IMR-90 (cell line): ENCODE measurements around the gene RBMY1A1. TPM values are rescaled to one million over a fixed set of nuclear protein-coding genes. Genes with fewer than 3 reads are reported as not detected.
"Not testable (repeated sequence)": the region's sequence is repeated elsewhere in the genome, so short reads cannot be mapped to it uniquely, and the experiment has no call there.

Source experiments
- ATAC-seq: fragments of 200-7000 bp; cut with Tn5 transposase; 2 replicates; pipeline ENCODE4 v1.9.1; 2020; ENCODE audit warnings: low read depth, mild to moderate bottlenecking, moderate library complexity
- BruUV-seq: library from RNA; stranded (reverse); fragments of 400-500 nt; replicated peaks from 2 replicates; lab custom pipeline; 2021; lab: Mats Ljungman, UMichigan
- CTCF ChIA-PET: fragments of 300-600 bp; formaldehyde crosslinking; extraction: SDS; loops from one replicate; lab custom pipeline; 2021; ENCODE audit warnings: antibody characterized with exemption; lab: Yijun Ruan, JAX
- POLR2A ChIA-PET: fragments of 300-600 bp; sonication (Branson Sonifier 250); formaldehyde crosslinking; loops from one replicate; lab custom pipeline; 2022; ENCODE audit warnings: antibody characterized with exemption; ENCODE audit not compliant: unreplicated experiment; lab: Charles Lee
- DNase-seq: peaks from one replicate; pipeline ENCODE4 v3.0.0; 2013
- H2AFZ ChIP-seq: replicated peaks from 2 replicates; pipeline ENCODE3; 2013; ENCODE audit warnings: low read length, mild to moderate bottlenecking; ENCODE audit not compliant: poor library complexity
- H2AK5ac ChIP-seq: 2 replicates; pipeline ENCODE4 v1.6.1; 2013; ENCODE audit warnings: low read depth, low read length, inconsistent platforms
- H2AK9ac ChIP-seq: replicated peaks from 2 replicates; pipeline ENCODE3; 2013; ENCODE audit warnings: mild to moderate bottlenecking, low read depth, low read length, moderate library complexity; ENCODE audit not compliant: poor library complexity
- H2BK120ac ChIP-seq: 2 replicates; pipeline ENCODE4 v1.6.1; 2013; ENCODE audit warnings: low read depth, low read length, inconsistent platforms
- H2BK15ac ChIP-seq: 3 replicates; pipeline ENCODE4 v1.6.1; 2013; ENCODE audit warnings: low read depth, low read length, inconsistent platforms
- H2BK20ac ChIP-seq: 2 replicates; pipeline ENCODE4 v1.6.1; 2013; ENCODE audit warnings: low read depth, mild to moderate bottlenecking, inconsistent platforms, low read length, moderate library complexity
- H2BK5ac ChIP-seq: 2 replicates; pipeline ENCODE4 v1.6.1; 2013; ENCODE audit warnings: mild to moderate bottlenecking, low read depth, low read length, inconsistent platforms; ENCODE audit not compliant: poor library complexity, severe bottlenecking
- H3K14ac ChIP-seq: replicated peaks from 2 replicates; pipeline ENCODE4 v1.6.1; 2013; ENCODE audit warnings: low read depth, low read length, inconsistent platforms
- H3K18ac ChIP-seq: 2 replicates; pipeline ENCODE4 v1.6.1; 2013; ENCODE audit warnings: low read depth, low read length, control low read depth
- H3K23ac ChIP-seq: 2 replicates; pipeline ENCODE4 v1.6.1; 2013; ENCODE audit warnings: low read depth, low read length, inconsistent platforms
- H3K27ac ChIP-seq: 2 replicates; pipeline ENCODE4 v1.5.1; 2013; ENCODE audit warnings: mild to moderate bottlenecking, control low read depth, low read length; ENCODE audit not compliant: insufficient read depth
- H3K27me3 ChIP-seq: 2 replicates; pipeline ENCODE4 v1.6.1; 2013; ENCODE audit warnings: low read length; ENCODE audit not compliant: control insufficient read depth, insufficient read depth
- H3K36me3 ChIP-seq: 2 replicates; pipeline ENCODE4 v1.6.1; 2013; ENCODE audit warnings: low read length, mixed read lengths; ENCODE audit not compliant: control insufficient read depth, insufficient read depth
- H3K4ac ChIP-seq: 2 replicates; pipeline ENCODE4 v1.6.1; 2013; ENCODE audit warnings: low read depth, low read length, inconsistent platforms
- H3K4me1 ChIP-seq: 2 replicates; pipeline ENCODE4 v1.6.1; 2013; ENCODE audit warnings: low read length, mixed read lengths; ENCODE audit not compliant: control insufficient read depth, insufficient read depth
- H3K4me2 ChIP-seq: 2 replicates; pipeline ENCODE4 v1.6.1; 2013; ENCODE audit warnings: low read depth, mild to moderate bottlenecking, control low read depth, low read length, moderate library complexity
- H3K4me3 ChIP-seq: 2 replicates; pipeline ENCODE4 v1.5.1; 2013; ENCODE audit warnings: low read depth, mild to moderate bottlenecking, control low read depth, low read length, moderate library complexity; ENCODE audit not compliant: insufficient read depth
- H3K56ac ChIP-seq: 2 replicates; pipeline ENCODE4 v1.6.1; 2013; ENCODE audit warnings: low read length, inconsistent platforms; ENCODE audit not compliant: insufficient read depth; ENCODE audit errors: extremely low read depth
- H3K79me1 ChIP-seq, 2 experiments: 2 replicates each; pipeline ENCODE4 v1.6.1; 2013; ENCODE audit warnings: low read length in 2 of 2, inconsistent platforms in 1 of 2, low read depth in 1 of 2
- H3K9ac ChIP-seq: 2 replicates; pipeline ENCODE4 v1.6.1; 2013; ENCODE audit warnings: low read depth, low read length, control low read depth
- H3K9me1 ChIP-seq: 2 replicates; pipeline ENCODE4 v1.6.1; 2013; ENCODE audit warnings: low read length, inconsistent platforms; ENCODE audit not compliant: insufficient read depth
- H3K9me3 ChIP-seq: 2 replicates; pipeline ENCODE4 v1.6.1; 2013; ENCODE audit warnings: low read length; ENCODE audit not compliant: control insufficient read depth, insufficient read depth
- H4K20me1 ChIP-seq: 2 replicates; pipeline ENCODE4 v1.6.1; 2013; ENCODE audit warnings: low read length, inconsistent platforms; ENCODE audit not compliant: insufficient read depth
- H4K5ac ChIP-seq: 2 replicates; pipeline ENCODE4 v1.6.1; 2013; ENCODE audit warnings: mild to moderate bottlenecking, low read depth, low read length, control low read depth
- H4K8ac ChIP-seq, 2 experiments: 2 replicates each; pipeline ENCODE4 v1.6.1; 2013; ENCODE audit warnings: low read depth in 2 of 2, low read length in 2 of 2, control low read depth in 1 of 2, inconsistent platforms in 1 of 2
- H4K91ac ChIP-seq: 2 replicates; pipeline ENCODE4 v1.6.1; 2013; ENCODE audit warnings: low read depth, low read length, inconsistent platforms; ENCODE audit not compliant: insufficient read depth
- CEBPB ChIP-seq: IDR thresholded peaks from 2 replicates; pipeline ENCODE4 v1.6.1; 2012; ENCODE audit warnings: low read depth, low read length, improper control_type of control experiment
- CHD1 ChIP-seq: IDR thresholded peaks from 2 replicates; pipeline ENCODE4 v1.6.1; 2012; ENCODE audit warnings: low read depth, low read length, improper control_type of control experiment
- ELK1 ChIP-seq: fragments of 150-350 bp; IDR thresholded peaks from 2 replicates; pipeline ENCODE4 v1.6.1; 2016; ENCODE audit warnings: low read depth, mild to moderate bottlenecking, low read length, moderate library complexity, borderline replicate concordance
- FOS ChIP-seq: fragments of 150-350 bp; IDR thresholded peaks from 2 replicates; pipeline ENCODE4 v1.6.1; 2016; ENCODE audit warnings: low read depth, low read length
- MAZ ChIP-seq: IDR thresholded peaks from 2 replicates; pipeline ENCODE4 v1.6.1; 2012; ENCODE audit warnings: low read depth, mild to moderate bottlenecking, low read length, improper control_type of control experiment, moderate library complexity, borderline replicate concordance
- MXI1 ChIP-seq: IDR thresholded peaks from 2 replicates; pipeline ENCODE4 v1.6.1; 2012; ENCODE audit warnings: low read depth, mild to moderate bottlenecking, low read length, moderate library complexity, borderline replicate concordance
- RAD21 ChIP-seq: IDR thresholded peaks from 2 replicates; pipeline ENCODE4 v1.6.1; 2012; ENCODE audit warnings: low read length, improper control_type of control experiment
- RCOR1 ChIP-seq: IDR thresholded peaks from 2 replicates; pipeline ENCODE4 v1.6.1; 2012; ENCODE audit warnings: mild to moderate bottlenecking, low read length, improper control_type of control experiment; ENCODE audit not compliant: insufficient replicate concordance
- RFX5 ChIP-seq: IDR thresholded peaks from 2 replicates; pipeline ENCODE4 v1.8.0; 2012; ENCODE audit warnings: low read depth, mild to moderate bottlenecking, low read length, moderate library complexity
- SMC3 ChIP-seq: fragments of 150-350 bp; IDR thresholded peaks from 2 replicates; pipeline ENCODE4 v1.6.1; 2016; ENCODE audit warnings: low read depth, mild to moderate bottlenecking, antibody characterized with exemption, low read length, moderate library complexity
- WGBS, 2 experiments: methylation state at CpG; one replicate each; pipeline versions ENCODE4 v1.1.5 to v1.1.7; 2013; ENCODE audit warnings: missing lambda C conversion rate in 2 of 2; ENCODE audit not compliant: insufficient read length in 1 of 2; ENCODE audit errors: extremely low coverage in 2 of 2; 5-methylcytosine and 5-hydroxymethylcytosine counted together
- dilution Hi-C: fragments of 300-500 bp; cut with HindIII; formaldehyde crosslinking; loops from one replicate; pipeline ENCODE4 v1.14.3; 2018; ENCODE audit warnings: low sequenced_read_pairs; ENCODE audit not compliant: unreplicated experiment
- in situ Hi-C: fragments of 300-500 bp; cut with MboI; formaldehyde crosslinking; loops from 3 replicates; pipeline ENCODE4 v1.14.3; 2019; ENCODE audit warnings: low sequenced_read_pairs, inconsistent platforms, mixed read lengths
- intact Hi-C: fragments of 100-400 bp; cut with micrococcal nuclease; formaldehyde crosslinking; loops from 2 replicates; pipeline ENCODE4 v1.10.0; 2022
- polyA plus RNA-seq, 3 experiments: library from polyadenylated mRNA; depleted of rRNA; stranded (reverse); fragments of >200 nt; gene quantifications; 2 replicates each; pipeline ENCODE4 v1.2.3, GENCODE V29; 2012; ENCODE audit warnings: low replicate concordance in 1 of 3
- total RNA-seq: library from RNA; depleted of rRNA; stranded (reverse); fragments of >200 nt; gene quantifications from 2 replicates; pipeline ENCODE4 v1.2.3, GENCODE V29; 2012

RBMY1A1 gene
- total and polyA plus RNA-seq, 2 of the 4 experiments (the other 2 are of a cell fraction) = not detected

DNA sequence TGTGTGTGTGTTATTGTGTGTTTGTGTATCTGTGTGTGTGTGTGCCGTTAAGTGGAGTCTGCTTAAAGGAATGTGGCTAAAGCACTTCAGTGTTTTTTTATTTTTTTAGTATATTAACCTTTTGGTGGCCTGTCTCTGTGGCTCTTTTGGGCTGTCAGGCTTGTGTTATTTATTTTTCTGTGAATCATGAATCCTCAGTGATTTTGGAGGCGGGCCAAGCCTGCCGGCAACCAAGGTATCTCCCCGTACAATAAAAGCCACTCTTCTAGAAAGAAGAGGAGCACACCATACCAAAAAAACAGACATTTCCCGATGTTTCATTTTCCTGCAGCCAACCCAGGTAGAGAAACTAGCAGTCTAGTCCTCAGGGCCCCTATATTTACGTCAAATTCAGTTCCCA lies 57.4 kb downstream of the RBMY1A1 start:
- no peak overlapping the region for H2AK5ac ChIP-seq
- no peak overlapping the region for H3K27ac ChIP-seq
- H2BK20ac ChIP-seq = no peak overlapping the region
- intact Hi-C loops (no loop called here), dilution Hi-C loops (no loop called here), in situ Hi-C loops (no loop called here)
- H3K4ac ChIP-seq = no peak overlapping the region
- no peak overlapping the region for H2BK120ac ChIP-seq
- no peak for ATAC-seq
- H2BK15ac ChIP-seq = no peak overlapping the region
- H3K18ac ChIP-seq = no peak overlapping the region
- H3K56ac ChIP-seq = no peak overlapping the region
- no peaks in the 10 kb centered on the region for H3K79me1 ChIP-seq
- H3K4me1 ChIP-seq = no peaks in the 10 kb centered on the region
- H3K9ac ChIP-seq = no peak overlapping the region
- H3K14ac ChIP-seq = no peak overlapping the region
- DNase-seq = no peak
- H2AFZ ChIP-seq = no peak overlapping the region
- no peak overlapping the region for H3K4me2 ChIP-seq
- no TSS peak for BruUV-seq
- no peak overlapping the region for H3K4me3 ChIP-seq
- ChIA-PET CTCF (no interaction called here), POLR2A (no interaction called here)
- no peak for TF ChIP-seq CHD1
- no peak for TF ChIP-seq CEBPB
- no peak for TF ChIP-seq FOS
- TF ChIP-seq MXI1 = no peak
- no peak for TF ChIP-seq ELK1
- TF ChIP-seq MAZ = no peak
- no peak for TF ChIP-seq RAD21
- no peak for TF ChIP-seq RCOR1
- TF ChIP-seq SMC3 = no peak
- TF ChIP-seq RFX5 = no peak
- no peak overlapping the region for H2BK5ac ChIP-seq
- no peak overlapping the region for H3K23ac ChIP-seq
- no peak overlapping the region for H4K91ac ChIP-seq
- no peak overlapping the region for H4K5ac ChIP-seq
- H2AK9ac ChIP-seq = no peak overlapping the region
- WGBS, 2 experiments = no CpG with 5 or more reads among the region's 6 CpGs
- no peaks in the 10 kb centered on the region for H4K20me1 ChIP-seq
- no peaks in the 10 kb centered on the region for H3K9me1 ChIP-seq
- no peak overlapping the region for H4K8ac ChIP-seq
- no peaks in the 10 kb centered on the region for H3K36me3 ChIP-seq
- no peaks in the 10 kb centered on the region for H3K27me3 ChIP-seq
- no peaks in the 10 kb centered on the region for H3K9me3 ChIP-seq

- in situ Hi-C loops, H3K9me3 ChIP-seq, POLR2A ChIA-PET, H3K14ac ChIP-seq, H3K4ac ChIP-seq, H3K23ac ChIP-seq, H3K9me1 ChIP-seq, intact Hi-C loops, dilution Hi-C loops, H3K79me1 ChIP-seq, H3K4me2 ChIP-seq, H4K20me1 ChIP-seq, CTCF ChIA-PET, H4K5ac ChIP-seq, H2BK5ac ChIP-seq, H3K36me3 ChIP-seq, H4K91ac ChIP-seq, BruUV-seq, H4K8ac ChIP-seq, H2BK15ac ChIP-seq, H3K4me1 ChIP-seq, H3K9ac ChIP-seq, H3K18ac ChIP-seq, H3K4me3 ChIP-seq, H2AK5ac ChIP-seq, H2BK20ac ChIP-seq, H2AFZ ChIP-seq, H3K27ac ChIP-seq, H2BK120ac ChIP-seq, DNase-seq, H3K56ac ChIP-seq, H3K27me3 ChIP-seq, H2AK9ac ChIP-seq, ATAC-seq: not testable (repeated sequence)
- WGBS, 2 experiments = no CpG with 5 or more reads among the region's 16 CpGs
These were observed 61.6 kb downstream of the RBMY1A1 start for GRCh38 chrY:21596287-21596686.
